Measurements from ENCODE around the gene PAQR4. TPM values are rescaled to one million over a fixed set of nuclear protein-coding genes. Genes with fewer than 3 reads are reported as not detected.
A peak's percentile ranks its signal among the peaks of the same experiment; 100 is the strongest.

PAQR4 gene
- polyA plus RNA-seq, 3 donors: 6.3 to 14.2 (median 8.9) TPM

- no peak overlapping the region for H3K27ac Mint-ChIP-seq
- no peak overlapping the region for H2AFZ ChIP-seq (ENCODE audit: insufficient read depth, low read depth, low read length, poor library complexity, severe bottlenecking)
- no peak overlapping the region for H3K4me3 Mint-ChIP-seq
- peaks cover 0 to 6% (median 0%) of the 10 kb centered on the region in 7 donors for H3K9me3 Mint-ChIP-seq
- no peak overlapping the region for H3K27ac ChIP-seq (ENCODE audit: low read depth in 1 of 2, low read length in 2 of 2)
- H3K27me3 ChIP-seq (ENCODE audit: control insufficient read depth in 2 of 2, insufficient read depth in 2 of 2, low read length in 2 of 2): peaks cover 0 to 43% of the 10 kb centered on the region in 2 donors
- H3K9ac ChIP-seq (ENCODE audit: insufficient read depth, low read length, poor library complexity, severe bottlenecking): no peak overlapping the region
- intact Hi-C loops (cut with micrococcal nuclease): no loop called here
- H3K9me3 ChIP-seq (replicated peaks in 1 of 2; ENCODE audit: control insufficient read depth in 1 of 2, insufficient read depth in 1 of 2, low read length in 2 of 2): no peaks in the 10 kb centered on the region
- no peak overlapping the region for H3K4me3 ChIP-seq (replicated peaks in 1 of 3; ENCODE audit: low read depth in 2 of 3, low read length in 3 of 3)
- no peaks in the 10 kb centered on the region for H3K79me2 ChIP-seq (ENCODE audit: insufficient read depth, low read length)
- no peaks in the 10 kb centered on the region for H3K36me3 ChIP-seq (replicated peaks in 1 of 2; ENCODE audit: control insufficient read depth in 1 of 2, insufficient read depth in 2 of 2, low read length in 2 of 2)
- no peak for TF ChIP-seq CTCF (IDR thresholded peaks at IDR 0.05)
- DNase-seq: no peak
- peaks cover 31% of the 10 kb centered on the region for H3K4me1 Mint-ChIP-seq
- no peak overlapping the region for H3K4me2 ChIP-seq (replicated peaks; ENCODE audit: extremely low read depth, low read length, poor library complexity, severe bottlenecking)
- no peaks in the 10 kb centered on the region for H3K36me3 Mint-ChIP-seq
- H3K4me1 ChIP-seq (ENCODE audit: control insufficient read depth in 1 of 2, insufficient read depth in 2 of 2, low read length in 2 of 2): peaks cover 37 to 40% of the 10 kb centered on the region in 2 donors
- H4K20me1 ChIP-seq (ENCODE audit: insufficient read depth, low read length): peaks cover 20% of the 10 kb centered on the region
- 95% methylated on average over 19 of the region's 20 CpGs for WGBS (ENCODE audit: insufficient coverage)
- peaks cover 38 to 57% (median 40%) of the 10 kb centered on the region in 3 donors for H3K27me3 Mint-ChIP-seq (ENCODE audit: low read depth in 3 of 3)
Measured at GRCh38 chr16:3017344-3017743, 48.2 kb downstream of the PAQR4 start.

- peak; percentile 44 for TF ChIP-seq CTCF (IDR thresholded peaks at IDR 0.05)
- H3K4me3 Mint-ChIP-seq: peak within 1 kb of the TSS in 1 of 2 donors; percentile 71
- Histone ChIP-seq H3K79me2 (ENCODE audit: insufficient read depth, low read length) (no peaks in the 10 kb centered on the region), H3K36me3 (replicated peaks in 1 of 2; ENCODE audit: control insufficient read depth in 1 of 2, insufficient read depth in 2 of 2, low read length in 2 of 2) (no peaks in the 10 kb centered on the region), H3K27ac (ENCODE audit: low read depth in 1 of 2, low read length in 2 of 2) (no peak within 1 kb of the TSS), H3K27me3 (ENCODE audit: control insufficient read depth in 2 of 2, insufficient read depth in 2 of 2, low read length in 2 of 2) (peaks cover 0 to 37% of the 10 kb centered on the region in 2 donors), H4K20me1 (ENCODE audit: insufficient read depth, low read length) (peaks cover 26% of the 10 kb centered on the region), H3K9me3 (replicated peaks in 1 of 2; ENCODE audit: control insufficient read depth in 1 of 2, insufficient read depth in 1 of 2, low read length in 2 of 2) (no peaks in the 10 kb centered on the region), H3K9ac (ENCODE audit: insufficient read depth, low read length, poor library complexity, severe bottlenecking) (no peak within 1 kb of the TSS), H3K4me1 (ENCODE audit: control insufficient read depth in 1 of 2, insufficient read depth in 2 of 2, low read length in 2 of 2) (peaks cover 43 to 46% of the 10 kb centered on the region in 2 donors), H3K4me2 (replicated peaks; ENCODE audit: extremely low read depth, low read length, poor library complexity, severe bottlenecking) (no peak within 1 kb of the TSS), H3K4me3 (replicated peaks in 1 of 3; ENCODE audit: low read depth in 2 of 3, low read length in 3 of 3) (no peak within 1 kb of the TSS), H2AFZ (ENCODE audit: insufficient read depth, low read depth, low read length, poor library complexity, severe bottlenecking) (no peak within 1 kb of the TSS)
- no peaks in the 10 kb centered on the region for H3K36me3 Mint-ChIP-seq
- DNase-seq: peak in 2 of 3 donors; percentile 23 to 31
- intact Hi-C loops (cut with micrococcal nuclease): no loop called here
- peaks cover 36 to 51% (median 38%) of the 10 kb centered on the region in 3 donors for H3K27me3 Mint-ChIP-seq (ENCODE audit: low read depth in 3 of 3)
- H3K4me1 Mint-ChIP-seq: peaks cover 35% of the 10 kb centered on the region
- H3K27ac Mint-ChIP-seq: no peak within 1 kb of the TSS
- 4% methylated on average over 23 of the region's 52 CpGs for WGBS (ENCODE audit: insufficient coverage)
- peaks cover 0 to 6% (median 0%) of the 10 kb centered on the region in 7 donors for H3K9me3 Mint-ChIP-seq
Measured at GRCh38 chr16:3017794-3018506, 48.8 kb downstream of the PAQR4 start, which contains the start of gene CLDN6. Gene CLDN6, minus strand, starts transcription at chr16:3018183. Its CDS starts 2,162 bp downstream, at chr16:3016021.
